HG02623 (cell line): ENCODE data around the gene TRIO.

Experiments
- ATAC-seq: cut with Tn5 transposase; IDR thresholded peaks from one replicate; pipeline ENCODE4 v1.9.1; 2021; ENCODE audit warnings: moderate library complexity; ENCODE audit not compliant: unreplicated experiment

Gene TRIO

DNA sequence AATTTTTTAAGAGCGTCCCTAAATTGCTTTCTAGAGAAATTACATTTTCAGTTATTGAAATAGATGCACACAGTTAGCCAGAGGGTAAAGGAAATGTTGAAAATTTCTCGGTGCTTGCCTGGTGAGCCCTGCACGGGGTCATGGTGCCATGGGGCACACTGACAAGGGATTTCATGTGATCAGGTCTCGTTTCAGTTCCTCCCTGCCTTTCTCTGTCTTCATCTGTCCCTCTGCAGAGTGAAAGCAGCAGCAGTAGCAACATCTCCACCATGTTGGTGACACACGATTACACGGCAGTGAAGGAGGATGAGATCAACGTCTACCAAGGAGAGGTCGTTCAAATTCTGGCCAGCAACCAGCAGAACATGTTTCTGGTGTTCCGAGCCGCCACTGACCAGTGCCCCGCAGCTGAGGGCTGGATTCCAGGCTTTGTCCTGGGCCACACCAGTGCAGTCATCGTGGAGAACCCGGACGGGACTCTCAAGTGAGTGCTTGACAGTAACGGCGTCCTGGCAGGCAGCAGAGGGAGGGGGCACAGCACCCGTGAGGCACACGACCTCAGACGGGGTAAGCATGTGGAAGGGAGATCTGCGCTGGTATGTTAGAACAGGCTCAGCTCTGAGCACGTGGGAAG, 349.3 kb downstream of the TRIO start:
- no peak for ATAC-seq

DNA sequence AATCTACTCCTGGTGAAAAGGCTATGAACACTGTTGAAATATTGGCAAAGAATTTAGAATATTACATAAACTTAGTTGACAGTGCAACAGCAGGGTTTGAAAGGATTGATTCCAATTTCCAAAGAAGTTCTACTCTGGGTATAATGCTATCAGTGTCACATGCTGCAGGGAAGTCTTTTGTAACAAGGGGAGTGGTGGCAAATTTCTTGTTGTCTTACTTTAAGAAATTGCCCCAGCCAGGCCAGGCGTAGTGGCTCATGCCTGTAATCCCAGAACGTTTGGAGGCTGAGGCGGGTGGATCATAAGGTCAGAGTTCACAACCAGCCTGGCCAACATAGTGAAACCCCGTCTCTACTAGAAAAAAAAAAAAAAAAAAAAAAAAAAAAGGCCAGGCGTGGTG, 352.2 kb downstream of the TRIO start:
- ATAC-seq = no peak

DNA sequence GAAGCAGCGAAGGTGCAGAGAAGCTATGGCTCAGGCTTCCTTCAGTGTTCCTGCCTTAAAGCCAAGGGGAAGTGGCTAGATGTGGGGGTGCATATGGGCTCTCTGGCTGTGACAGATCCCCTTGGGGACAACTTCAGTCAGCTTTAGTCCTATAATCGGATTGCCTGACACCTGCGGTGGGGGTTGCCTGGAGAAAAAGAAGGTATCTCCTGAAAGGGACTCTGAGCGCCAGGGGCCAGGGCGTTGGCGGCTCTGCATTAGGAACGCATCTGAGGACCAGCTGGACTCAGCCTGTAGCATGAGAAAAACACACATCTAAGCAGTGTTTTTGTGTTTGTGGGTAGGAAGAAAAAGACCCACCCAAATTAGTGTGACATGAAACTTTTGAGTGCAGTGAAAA, 354.2 kb downstream of the TRIO start:
- ATAC-seq = no peak

DNA sequence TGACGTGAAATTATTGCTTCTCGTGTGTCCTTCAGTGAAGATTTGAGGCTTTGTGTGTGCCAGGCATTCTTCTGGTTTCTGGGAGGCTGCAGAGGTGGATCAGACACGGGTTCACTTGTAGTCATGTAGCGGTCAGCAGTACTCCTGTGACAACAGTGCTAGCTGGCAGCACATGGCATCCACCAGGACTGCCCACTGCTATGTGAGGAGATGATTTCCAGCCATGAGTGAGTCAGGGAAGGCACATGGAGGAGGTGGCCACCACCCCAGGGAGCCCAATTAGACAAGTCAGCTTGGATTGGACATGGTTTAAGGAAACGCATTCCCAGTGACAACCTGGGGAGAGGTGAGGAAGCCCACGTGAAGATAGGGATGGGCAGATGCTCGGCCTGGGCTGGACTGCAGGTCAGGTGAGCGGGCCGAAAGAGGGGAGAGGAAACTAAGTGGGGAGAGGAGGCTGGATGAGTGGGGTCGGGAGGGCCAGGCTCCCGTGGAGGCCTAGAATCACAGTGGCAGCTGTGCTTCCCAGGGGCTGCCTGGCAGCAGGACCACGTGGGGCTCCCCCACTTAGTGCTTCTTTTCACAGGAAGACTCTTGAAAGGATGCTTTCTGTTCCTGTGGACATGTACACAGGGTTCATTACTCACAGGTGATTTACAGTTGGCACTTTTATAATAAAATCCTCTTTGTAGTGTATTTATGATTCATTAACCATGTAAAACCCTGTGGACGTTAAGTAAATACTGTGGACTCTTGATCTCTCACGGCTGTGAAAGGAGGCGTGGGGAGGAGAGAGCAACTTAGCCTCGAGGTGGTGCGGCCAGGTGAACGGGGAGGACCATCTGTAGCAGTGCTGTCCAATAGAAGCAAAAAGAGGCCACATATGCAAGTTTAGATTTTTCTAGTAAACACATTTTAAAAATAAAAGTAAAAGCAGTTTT, 358.5 kb downstream of the TRIO start:
- no peak for ATAC-seq

DNA sequence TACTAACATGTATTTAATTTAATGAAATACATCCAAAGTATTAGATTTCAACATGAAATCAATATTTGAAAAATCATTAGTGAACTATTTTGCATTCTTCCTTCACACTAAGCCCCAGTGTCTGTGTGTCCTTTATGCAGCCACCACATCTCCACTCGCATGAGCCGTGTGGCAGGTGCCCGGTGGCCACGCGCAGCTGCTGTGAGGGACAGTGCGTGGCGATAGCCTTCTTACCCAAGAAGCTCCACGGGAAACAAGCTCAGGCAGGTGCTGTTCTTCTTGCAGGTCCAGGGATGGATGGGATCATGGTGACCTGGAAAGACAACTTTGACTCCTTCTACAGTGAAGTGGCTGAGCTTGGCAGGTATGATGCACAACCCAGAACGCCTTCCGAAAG, 359.1 kb downstream of the TRIO start:
- no peak for ATAC-seq

DNA sequence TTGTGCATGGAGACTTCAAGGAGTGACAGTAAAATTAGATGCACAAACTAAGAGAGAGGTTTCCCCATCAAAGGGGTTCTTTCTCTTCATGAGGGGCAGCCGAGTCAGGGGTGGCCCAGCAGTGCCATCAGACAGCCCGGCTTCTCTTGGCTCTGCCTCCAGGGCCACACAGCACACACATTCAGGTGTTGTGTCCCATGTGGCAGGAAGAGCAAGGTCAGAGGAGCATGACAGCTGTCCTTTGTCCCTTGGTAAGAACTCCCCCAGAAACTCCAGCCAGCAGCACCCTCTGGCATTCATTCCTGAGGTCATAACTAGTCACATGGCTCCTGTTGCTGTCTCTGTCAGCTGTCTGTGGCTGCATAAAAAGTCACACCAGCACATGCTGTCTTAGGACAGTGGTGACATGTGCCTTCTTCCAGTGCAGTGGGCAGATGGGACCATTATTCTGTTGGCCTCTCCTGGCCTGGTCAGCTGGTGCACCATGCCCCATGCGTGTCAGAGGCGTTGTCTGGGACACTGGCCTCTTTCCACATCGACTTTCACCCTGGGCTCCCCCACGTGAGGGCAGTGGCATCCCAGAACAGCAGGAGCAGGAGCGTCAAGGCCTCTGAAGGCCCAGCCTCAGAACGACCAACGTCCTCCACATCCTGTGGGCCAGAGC, 360.0 kb downstream of the TRIO start:
- ATAC-seq = no peak

DNA sequence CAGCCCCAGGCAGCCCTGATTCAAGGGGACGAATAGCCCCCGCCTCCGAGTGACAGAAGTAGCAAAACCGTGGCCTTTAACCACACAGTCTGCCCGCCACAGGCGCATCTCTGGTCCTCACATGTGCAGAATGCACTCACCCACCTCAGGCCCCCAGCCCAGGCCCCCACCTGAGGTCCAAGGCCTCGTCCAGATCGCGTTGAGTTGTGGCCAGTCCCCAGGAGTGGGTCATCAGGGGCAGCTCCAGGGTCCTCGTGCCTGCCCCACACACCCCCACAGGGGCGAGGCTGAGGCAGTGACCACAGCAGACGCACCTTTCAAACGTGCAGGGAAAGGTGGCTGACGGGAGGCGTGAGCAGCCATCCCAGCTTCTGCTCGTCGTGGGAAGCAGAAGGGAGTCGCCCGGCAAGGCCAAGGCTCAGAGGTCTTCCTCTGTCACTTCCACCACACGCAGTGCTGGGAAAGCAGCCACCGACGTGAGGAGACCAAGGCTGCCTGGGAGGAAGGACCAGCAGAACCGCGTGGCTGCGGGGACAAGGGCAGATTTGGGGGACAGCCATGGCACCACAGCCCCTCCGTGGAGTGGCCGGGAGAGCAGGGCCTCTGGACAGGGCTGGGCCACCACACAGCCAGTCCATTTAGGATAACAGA, 360.7 kb downstream of the TRIO start:
- ATAC-seq = no peak

DNA sequence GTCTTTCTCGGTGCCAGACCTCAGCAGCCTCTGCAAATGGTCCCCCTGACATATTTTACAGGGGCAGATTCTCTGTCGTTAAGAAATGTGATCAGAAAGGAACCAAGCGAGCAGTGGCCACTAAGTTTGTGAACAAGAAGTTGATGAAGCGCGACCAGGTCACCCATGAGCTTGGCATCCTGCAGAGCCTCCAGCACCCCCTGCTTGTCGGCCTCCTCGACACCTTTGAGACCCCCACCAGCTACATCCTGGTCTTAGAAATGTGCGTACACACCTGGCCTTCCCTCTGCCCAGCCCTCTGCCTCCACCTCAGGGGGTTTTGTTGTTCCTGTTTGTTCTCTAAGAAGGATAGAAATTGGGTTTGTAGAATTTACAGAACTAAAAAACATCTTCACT, 361.2 kb downstream of the TRIO start:
- ATAC-seq = no peak

DNA sequence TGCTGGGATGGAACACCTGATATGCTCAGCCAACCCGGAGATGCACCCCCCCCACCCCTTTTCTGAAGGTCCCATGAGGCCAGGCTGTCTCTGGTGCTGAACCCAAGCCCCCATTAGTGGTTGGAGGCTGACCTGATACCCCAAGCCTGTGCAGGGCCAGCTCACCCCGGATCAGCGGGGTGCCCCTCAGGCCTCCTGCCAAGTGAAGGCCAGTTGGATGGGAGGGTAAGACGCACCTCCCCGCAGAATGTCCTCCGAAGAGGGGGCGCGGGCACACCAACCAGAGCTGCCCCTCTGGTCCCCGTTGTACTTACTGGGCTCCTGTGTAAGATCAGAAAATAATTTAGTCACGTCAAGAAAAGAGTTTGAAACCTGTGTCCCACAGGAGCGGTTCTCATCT, 361.7 kb downstream of the TRIO start:
- ATAC-seq = no peak

DNA sequence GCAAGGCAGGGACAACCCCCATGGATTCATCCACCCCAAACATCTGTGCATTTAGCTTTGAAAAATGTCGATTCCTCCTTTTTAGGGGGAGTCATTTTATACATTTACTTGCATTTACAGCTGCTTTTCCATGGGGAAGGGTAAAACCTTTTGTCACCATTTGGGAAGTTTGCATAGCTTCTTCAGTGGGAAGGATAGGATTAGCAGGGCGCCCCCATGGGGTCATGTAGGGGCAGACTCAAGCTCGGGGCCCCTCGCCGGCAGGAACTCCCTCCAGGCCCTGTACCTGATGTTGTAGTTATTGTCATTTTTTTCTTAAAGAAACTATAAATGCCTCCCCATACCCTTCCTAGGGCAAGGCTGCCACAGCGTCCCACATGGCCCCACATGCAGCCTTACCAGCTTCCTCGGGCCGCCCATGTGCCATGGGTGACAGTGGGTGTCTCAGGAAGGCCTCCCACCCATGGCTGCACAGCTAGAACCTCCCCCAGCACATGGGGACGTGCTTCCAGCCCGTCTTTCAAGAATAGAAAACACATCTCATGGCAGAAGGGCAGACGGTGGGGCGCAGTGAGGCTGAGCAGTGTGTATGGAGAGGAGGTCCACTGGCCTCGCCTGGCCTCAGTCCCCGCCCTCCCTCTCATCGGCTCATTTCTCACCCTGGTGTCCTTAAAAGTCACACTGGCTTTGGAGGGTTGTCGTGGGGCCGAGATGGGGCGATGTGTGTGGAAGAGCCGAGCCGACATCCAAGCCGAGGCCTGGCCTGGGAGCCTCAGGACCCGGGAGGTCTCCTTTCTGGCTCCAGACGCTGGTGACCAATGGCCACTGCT, 362.4 kb downstream of the TRIO start:
- no peak for ATAC-seq

DNA sequence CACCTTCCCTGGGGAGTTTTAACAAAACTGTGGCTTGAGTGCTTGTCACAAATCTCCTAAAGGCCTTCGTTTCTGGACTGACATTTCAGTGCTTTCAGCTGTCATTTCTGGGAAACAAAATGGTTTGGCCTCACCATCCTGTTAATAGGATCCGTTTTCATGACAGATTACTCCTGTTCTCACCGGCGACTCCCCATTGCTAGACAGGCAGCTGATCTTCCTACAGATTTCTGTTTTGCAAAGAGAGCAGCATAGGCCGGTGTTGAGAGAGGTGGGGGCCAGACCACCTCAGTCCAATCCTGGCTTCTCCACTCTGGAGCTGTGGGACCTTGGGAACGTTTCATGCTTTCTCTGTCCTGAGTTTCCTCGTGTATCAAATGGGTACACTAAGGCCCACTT, 363.0 kb downstream of the TRIO start:
- ATAC-seq = no peak

DNA sequence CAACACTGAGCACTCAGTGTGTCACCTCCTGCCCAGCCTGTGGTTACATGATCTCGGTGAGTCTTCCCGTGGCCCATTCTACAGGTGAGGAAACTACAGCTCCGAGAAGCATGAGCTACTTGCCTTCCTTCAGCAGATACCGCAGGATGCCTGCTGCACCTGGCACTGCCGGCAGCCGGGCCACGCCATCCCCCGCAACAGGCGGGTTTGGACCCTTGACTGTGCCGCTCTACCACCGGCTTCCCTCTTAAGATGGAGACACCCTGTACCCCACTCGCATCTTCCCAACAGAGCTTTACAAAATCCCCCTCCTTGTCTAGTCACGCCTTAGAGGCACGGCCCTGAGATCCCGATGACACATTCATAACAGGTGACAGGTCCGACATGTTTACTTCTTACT, 363.5 kb downstream of the TRIO start:
- ATAC-seq = no peak

DNA sequence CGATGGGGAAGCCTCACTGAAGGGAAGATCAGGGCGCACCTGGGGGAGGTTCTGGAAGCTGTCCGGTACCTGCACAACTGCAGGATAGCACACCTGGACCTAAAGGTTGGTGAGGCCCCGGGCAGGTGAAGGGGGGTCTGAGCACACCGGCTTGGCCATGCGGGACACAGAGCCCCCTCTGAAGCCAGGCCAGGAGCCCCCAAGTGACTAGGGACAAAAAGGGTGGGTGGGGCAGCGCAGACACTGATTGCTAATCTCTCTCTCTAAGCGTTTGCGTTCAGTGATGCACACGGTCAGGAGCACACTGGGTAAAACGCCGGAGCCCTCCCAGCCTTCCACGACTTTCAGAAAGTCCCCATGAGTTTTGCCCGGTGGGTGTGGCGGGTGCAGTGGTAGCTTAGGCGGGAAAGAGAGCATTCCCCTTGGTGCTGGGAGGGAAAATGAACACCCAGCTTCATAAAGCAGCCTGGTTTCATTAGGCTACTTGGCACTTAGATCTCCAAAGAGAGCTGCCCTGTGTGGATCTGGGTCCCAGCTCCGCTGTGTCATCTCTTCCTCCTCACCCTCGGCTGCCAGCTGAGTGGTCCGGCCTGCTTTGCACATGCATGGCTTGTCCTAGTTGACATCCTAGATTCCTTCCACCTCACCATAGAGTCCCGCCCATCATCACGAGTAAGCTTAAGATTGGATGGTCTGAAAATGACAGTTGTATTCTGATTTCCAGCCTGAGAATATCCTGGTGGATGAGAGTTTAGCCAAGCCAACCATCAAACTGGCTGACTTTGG, 364.2 kb downstream of the TRIO start:
- no peak for ATAC-seq

DNA sequence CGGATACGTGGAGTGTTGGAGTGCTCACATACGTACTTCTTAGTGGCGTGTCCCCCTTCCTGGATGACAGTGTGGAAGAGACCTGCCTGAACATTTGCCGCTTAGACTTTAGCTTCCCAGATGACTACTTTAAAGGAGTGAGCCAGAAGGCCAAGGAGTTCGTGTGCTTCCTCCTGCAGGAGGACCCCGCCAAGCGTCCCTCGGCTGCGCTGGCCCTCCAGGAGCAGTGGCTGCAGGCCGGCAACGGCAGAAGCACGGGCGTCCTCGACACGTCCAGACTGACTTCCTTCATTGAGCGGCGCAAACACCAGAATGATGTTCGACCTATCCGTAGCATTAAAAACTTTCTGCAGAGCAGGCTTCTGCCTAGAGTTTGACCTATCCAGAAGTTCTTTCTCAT, 364.9 kb downstream of the TRIO start:
- ATAC-seq = no peak

DNA sequence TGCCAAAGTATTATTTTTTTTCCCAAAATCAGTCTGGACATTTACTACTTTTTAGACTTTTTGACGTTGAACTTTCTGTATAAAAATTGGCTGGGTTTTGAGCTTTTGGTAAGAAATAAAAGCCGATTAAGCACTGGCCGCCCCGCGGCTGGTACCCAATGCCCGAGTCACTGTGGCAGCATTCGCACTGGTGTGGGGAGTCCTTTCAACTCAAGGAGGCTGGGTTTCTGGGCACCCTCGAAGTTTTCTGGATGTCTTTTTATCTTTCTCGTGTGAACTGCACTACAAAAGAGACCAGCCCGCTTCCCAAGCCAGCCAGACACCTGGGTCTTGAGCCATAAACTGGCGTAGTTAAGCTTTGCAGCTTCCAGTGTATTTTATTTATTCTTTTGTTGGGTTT, 366.4 kb downstream of the TRIO start:
- no peak for ATAC-seq

DNA sequence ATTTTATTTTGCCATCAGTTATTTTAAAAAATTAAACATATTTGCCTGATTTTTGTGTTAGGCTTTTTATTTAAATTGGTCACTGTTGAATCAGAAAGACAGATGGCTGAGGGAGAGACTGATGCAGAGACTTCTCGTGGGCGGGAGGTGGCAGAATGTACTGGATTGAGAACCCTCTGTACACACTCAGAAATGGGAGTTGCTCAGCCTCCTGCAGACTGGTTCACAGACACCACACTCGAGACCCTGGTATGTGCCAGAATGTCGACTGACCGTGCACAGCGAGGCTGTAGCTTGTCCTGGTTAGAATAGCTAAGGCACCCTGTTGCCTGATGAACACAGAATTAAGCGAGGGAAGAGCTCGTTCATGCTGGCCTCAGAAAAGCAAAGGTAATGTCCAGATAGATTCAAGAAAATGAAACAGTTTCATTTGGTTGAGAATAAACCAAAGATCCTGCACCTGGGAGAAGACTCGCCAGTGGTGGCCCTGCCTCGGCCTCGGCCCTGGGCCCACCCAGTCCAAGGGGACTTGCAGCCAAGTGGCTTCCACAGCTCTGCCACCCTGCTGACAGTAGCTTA, 367.1 kb downstream of the TRIO start:
- no peak for ATAC-seq

DNA sequence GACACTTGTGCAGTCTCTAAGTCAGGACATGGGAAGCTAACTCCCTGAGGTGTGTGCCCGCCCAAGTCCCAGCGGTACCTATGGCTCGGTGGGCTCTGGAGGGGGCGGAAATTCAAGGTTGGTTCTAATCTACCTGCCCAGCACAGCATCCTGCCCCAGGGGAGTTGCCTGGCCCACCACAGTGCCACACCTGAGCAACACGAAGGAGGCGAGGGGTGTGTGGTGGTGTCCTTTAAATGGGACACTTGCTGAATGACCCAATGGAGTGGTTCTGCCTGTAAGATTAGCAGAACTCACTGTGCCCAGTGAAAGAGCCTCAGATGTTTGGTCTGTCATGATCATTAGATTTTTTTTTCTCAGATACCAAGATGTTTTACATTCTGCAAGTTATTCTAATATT, 367.7 kb downstream of the TRIO start:
- ATAC-seq = no peak

DNA sequence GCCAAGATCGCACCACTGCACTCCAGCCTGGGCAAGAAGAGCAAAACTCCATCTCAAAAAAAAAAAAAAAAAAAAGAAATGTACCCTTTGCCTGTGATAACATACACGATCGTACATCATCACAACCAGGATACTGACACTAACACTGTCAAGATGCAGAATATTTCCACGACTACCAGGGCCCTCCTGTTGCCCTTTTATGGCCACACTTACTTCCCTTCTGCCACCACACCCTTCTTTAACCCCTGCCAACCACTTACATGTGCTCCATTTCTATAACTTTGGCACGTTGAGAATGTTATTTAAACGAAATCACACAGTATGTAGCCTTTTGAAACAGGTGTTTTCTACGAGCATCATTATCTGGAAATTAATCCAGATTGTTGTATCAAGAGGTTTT, 369.4 kb downstream of the TRIO start:
- no peak for ATAC-seq

DNA sequence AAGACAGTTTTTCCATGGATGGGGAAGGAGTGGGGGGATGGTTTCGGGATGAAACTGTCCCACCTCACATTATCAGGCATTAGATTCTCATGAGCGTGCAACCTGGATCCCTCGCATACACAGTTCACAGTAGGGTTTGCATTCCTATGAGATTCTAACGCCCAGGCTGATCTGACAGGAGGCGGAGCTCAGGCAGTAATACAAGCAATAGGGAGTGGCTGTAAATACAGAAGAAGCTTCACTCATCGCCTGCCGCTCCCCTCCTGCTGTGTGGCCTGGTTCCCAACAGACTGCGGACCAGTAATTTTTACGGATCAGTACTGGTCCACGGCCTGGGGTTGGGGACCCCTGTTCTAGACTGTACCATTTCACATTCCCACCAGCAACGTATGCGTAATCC, 370.1 kb downstream of the TRIO start:
- no peak for ATAC-seq

DNA sequence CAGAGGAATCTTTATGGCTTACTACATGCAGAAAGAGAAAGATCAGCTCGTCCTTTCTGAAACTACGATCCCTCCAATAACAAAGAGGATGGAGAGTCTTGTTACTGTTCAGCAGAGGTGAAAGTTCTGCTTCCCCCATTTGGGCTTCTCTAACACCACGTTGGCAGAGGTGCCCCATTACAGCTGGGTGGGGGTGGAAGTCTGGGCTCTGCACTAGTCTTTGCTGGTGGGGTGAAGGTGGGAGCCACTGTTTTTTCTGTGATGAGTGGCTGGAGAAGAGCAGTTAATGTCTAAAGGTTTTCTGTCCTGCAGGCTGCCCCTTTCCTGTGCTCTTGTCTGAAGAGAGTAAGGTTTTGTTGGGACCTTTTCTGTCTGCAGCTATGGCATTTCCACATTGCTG, 373.8 kb downstream of the TRIO start:
- no peak for ATAC-seq
